ENCODE data around the gene SIT1. TPM values are rescaled to one million over a fixed set of nuclear protein-coding genes. Genes with fewer than 3 reads are reported as not detected.
"Not testable (repeated sequence)": the region's sequence is repeated elsewhere in the genome, so short reads cannot be mapped to it uniquely, and the experiment has no call there.

SIT1 gene
- total RNA-seq, 1 donor from 2014 or later = not detected

DNA sequence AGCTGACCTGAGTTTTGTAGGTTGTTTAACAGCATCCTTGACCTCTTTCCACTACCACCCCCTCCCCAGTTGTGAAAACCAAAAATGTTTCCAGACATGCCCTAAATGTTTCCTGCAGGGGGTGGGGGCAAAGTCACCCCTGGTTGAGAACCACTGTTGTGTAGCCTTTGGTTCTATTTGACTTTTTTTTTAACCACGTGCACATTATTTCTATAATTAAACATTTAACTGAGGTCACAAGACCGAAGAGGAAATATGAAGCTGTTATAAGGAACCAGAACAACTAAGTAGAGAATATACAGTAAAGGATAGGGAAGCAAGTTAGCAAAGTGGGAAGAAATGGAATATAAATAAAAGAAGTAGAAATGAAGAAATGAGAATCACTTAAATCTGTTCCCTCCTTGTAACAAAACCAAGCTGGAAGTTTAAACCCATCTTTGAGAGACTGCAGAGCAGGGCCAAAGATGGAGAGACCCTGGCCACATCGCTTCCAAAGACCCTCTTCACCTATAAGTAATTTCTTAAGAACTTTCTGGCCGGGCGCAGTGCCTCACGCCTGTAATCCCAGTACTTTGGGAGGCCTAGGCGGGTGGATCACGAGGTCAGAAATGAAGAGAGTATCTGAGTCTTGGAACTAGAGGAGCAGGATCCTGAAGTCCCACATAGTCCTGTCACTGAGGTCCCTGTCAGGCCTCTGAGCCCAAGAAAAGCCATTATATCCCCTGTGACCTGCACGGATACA lies 14.4 kb downstream of the SIT1 start:
- DNase-seq = no peak

DNA sequence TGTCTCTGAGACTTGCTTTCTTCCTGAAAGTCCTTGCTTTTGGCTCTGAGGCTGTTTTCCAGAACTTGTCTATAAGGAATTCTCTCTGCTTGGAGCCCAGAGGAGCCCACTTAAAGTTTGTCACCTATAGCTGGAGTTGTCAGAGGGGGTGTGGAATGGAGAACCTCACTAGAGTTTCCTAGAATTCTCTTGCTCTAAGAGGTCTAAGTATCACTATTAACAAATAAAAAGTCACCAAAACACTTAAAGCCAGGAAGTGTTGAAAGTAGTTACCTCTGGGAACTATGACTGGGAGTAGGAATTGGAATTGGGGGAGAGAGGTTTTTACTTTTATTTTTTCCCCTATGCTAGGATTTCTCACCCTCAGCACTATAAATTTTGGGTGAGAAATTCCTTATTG lies 15.0 kb downstream of the SIT1 start:
- DNase-seq = no peak

DNA sequence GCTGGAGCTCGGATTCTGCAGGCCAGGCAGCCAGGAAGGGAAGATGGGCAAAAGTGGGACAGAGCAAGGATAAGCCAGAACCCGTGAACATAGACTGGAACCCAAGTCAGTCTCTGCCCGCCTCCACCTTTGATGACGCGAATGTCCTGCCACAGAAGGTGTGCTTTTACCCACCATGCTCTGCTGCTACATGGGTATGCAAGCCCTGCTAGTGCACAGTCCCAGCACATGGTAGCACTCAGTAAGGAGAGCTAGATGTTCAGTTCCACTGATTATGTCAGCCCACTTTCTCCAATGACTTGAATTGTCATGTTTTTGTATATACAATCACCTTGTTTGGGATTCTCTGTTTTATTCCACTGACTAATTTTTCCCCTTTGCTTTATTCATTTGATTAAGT lies 21.1 kb downstream of the SIT1 start:
- no peak for DNase-seq

DNA sequence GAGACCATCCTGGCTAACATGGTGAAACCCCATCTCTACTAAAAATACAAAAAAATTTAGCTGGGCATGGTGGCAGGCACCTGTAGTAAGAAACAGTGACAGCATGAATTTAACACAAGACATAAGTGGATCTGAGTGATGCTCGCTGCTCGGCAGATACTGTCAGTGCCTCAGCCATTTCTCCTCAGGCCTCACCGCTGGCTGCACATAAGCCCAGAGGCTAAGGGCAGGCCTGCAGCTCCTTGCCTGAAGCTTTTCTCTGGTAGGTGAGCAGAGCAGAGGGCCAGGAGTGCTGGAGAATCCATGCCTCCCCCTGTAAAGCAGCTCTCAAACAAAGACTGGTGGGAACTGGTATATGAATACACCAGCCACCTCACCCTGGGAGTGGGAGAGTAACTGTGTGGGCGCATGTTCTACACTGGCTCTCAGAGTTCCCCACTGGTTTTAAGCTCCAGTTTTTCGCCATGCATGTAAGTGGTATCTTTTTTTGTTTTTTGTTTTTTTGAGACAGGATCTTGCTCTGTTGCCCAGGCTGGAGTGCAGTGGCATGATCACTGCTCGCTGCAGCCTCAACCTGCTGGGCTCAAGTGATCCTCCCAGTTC lies 22.2 kb downstream of the SIT1 start:
- no peak for DNase-seq

DNA sequence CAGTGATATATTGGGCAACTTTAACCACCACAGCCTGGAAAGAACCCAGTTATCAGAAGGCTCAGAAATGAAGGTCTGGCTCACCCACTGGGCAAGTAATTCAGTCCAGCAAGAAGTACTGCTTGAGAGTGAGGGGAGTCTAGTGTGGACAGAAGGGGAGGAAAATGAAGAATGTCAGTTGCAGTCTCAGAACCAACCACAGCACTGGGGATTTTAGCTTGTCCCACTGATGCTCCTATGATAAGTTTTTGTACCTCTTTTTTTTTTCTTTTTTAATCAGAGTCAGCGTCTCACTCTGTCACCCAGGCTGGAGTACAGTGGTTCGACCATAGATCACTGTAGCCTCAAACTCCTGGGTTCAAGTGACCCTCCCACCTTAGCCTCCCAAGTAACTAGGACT lies 23.2 kb downstream of the SIT1 start:
- no peak for DNase-seq

DNA sequence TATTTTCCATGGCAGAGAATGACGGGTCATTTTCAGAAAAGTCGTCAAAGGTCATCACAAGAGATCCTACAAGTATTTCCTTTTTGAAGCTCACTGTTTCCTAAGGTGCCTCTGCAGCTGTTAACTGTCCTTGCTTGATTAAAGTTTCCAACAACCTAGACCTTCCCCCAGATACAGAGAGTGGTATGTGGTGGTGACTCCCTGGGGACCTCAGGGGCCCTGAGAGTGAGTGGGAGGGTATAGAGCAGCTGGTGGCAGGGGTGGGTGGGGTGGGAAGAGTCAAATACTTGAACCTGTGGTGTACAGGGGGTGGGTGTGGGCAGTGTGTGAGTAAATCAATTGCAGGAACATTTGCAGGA lies 31.0 kb downstream of the SIT1 start:
- DNase-seq = no peak

DNA sequence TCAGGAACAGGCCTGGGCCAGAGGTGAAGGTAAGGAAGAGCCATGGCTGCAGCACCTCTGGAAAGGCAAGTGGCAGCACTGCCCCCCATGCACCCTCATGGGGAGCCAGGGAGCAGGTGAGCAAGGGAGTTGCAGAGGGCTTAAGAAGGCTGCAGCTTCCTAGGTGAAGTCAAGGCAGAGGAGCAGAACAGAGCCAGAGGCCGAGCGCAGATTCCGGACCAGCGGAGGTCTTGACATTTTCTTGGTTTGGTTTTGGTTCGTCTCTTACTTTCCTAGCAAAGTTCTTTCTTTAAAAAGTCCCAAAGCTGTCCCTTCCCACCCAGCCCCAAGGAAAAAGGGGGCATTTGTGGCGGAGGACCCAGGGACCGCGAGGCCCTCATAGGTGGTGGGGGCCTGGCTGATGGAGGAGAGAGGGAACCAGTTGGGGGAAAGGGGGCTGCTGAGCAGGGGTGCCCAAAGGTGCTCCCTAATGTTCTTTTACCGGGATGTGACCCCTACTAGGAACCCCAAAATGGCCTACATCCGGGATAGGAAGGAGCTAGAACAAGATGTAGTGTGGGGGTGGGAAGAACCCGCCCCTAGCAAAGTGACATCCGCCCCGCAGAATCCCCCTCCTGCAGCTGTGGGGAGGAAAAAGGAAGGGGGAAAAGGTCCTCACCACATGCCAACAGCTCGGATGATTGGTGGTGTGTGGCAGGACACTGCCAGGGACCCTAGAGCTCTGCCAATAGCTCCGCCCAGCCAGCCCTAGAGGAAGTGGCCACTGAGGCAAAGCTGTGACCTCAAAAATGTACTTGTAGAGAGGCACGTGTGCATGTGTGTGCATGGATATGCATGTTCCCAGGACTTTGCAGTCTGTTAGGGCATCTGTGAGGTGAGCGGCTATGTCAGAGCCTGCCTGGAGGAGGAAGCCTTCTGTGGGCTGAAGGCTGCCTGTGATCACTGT lies 31.6 kb downstream of the SIT1 start:
- DNase-seq = no peak

DNA sequence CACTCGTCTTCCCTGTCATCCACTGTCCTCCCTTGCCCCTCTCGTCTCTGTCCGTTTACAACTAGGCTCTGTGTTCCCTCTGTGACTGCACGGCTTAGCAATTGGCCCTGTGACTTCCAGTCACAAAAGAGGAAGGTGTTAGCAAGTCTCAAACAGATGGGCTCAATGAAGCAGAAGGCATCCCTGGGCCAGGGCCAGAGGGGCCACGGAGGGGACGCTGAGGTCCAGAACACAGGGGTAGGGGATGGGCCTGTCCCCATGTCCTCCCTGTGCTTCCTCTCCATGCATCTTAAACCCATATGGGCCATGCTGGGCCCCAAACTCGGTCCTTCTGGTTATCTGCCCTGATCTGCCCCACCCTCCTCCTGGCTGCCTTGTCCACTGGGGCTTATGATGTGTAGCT lies 32.4 kb downstream of the SIT1 start, which contains the start of gene CD72:
Gene CD72 (minus strand): TSS at position 89 of the 403 bp plus-strand sequence. CDS start 110 bp downstream, outside the sequence.
- no peak for DNase-seq

DNA sequence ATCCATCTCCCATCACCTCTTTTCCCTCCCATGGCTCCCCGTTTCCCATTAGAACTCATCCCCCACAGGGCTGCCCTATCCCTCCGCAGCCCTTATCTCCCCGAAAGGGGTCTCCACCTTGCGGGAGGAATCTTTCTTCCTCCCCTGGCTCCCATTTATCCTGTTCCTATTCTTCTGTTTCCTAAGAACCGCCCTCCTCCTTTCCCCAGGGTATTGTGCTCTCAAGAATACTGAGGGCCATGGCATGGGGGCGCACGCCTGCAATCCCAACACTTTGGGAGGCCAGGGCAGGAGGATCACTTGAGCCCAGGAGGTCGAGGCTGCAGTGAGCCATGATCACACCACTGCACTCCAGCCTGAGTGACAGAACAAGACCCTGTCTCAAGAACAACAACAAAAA lies 33.2 kb downstream of the SIT1 start:
- DNase-seq = no peak

DNA sequence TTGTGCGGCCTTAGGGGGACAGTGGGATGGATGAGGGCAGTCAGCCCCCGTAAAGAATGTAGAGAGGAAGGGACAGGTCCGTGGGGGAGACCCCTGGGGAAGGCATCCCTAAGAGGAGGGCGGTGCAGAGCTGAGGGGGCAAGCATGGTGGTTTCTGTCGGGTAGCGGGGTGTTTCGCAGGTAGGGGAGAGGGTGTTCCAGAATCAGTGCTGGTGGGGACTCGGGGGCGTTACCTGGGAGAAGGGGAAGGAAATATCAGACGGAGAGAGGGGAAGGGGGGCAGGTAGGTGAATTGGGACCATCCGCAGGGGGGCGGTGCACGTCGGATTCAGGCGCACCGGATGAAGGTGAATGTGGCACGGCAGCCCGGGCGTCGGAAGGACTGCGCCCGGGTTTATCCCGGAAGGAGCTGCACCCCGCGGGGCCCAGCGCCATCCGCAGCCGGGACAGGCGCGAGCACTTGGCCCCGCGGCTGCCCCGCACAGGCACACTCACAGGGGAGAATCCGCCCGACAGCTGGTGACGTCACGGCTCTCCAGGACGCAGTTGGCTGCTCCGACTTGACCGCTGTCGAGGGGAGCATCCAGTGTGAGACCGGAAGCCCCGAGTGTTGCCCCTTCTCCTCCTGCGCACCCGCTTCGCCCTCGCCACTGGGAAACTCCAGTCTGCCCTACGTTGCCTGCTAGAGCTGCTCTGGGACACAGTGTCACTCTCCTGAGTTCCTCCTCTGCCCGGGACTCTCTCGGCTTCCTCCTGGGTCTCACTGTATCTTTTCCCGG lies 33.9 kb downstream of the SIT1 start:
- DNase-seq = no peak

DNA sequence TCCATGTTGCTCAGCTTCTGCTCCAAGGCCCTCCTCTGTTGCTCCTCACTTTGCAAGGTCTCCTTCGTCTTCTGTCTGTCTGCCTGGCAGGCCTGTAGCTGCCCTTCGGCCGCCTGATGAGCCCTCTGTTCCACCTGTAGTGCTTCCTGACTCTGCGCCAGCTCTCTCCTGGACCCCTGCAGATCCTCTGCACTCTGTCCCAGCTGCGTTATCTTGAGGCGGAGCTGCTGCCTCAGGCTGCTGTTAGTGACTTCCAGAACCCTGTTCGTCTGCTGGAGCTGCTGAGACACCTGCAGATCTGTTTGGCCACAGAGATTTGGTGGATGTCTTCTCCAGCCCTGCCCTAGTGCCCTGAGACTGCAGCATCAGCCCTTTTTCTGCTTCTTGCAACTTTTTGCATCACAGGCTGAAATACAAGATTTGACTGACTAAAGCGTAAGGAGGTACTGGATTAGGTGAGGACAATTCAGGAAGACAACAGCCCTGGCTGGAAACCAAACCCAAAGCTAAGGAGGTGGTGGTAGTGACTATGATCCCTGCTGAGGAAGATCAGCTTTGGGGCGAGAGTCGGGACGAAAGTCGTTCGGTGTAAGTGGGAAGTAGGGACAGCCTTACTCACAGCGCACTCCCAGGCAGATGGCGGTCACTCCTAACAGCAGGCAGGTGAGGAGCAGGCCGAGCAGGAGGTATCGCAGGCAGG lies 34.6 kb downstream of the SIT1 start:
- DNase-seq = no peak

DNA sequence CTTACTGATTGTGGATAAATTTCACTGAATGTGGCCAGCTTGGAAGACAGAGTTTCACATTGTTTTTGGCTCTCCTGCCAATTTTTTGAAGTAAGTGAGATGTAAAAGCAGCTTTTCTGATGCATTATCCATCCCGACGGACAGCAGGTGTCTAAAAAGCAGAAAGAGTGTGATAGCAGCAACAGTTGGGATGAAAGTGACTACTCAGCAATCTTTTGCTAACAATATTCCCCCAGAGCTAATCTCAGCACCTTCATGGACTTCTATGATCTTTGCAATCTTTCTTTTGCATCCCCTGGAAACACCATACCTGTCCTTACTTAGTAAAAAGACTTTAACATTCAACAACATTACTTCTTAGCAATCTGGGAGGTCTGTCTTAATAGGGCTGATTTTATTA lies 37.9 kb downstream of the SIT1 start:
- DNase-seq = no peak

DNA sequence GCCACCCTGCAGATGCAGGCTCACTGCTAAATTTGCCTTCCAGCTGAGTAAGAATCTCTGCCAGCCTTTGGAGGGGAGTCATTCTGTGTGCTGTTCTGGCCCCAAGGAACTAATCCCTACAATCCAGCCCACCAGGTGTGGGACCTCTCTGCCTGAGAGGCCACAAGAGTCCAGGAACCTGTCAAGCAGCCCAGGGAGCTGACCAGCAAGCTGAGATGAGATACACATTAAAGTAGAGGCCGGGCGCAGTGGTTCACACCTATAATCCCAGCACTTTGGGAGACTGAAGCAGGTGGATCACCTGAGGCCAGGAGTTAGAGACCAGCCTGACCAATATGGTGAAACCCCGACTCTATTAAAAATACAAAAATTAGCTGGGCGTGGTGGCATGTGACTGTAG lies 38.7 kb downstream of the SIT1 start:
- not testable (repeated sequence) for DNase-seq

DNA sequence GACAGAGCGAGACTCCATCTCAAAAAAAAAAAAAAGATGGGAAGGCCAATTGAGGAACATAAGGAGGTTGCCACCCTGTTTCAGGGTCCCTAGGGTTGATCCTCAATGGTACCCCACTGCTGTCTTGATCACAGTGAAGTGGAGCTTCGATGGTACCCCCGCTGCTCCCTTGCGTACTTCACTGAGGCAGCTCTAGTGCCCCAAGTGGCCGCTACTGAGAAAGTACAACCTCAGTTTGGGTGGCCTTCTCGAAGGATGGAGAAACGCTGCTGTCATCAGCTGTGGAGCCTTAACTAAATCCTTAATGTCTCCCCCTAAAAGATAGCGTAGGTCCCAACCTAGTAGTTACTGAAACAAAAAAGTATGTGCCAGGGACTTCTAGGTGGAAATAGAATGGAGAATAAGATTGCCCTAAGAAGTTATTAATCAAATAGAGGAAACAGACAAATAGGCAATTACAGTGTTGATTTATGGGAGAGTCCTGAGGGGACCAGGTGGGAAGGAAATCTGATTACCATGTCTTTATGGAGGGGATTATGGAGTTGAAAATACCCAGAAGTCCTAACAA lies 39.4 kb downstream of the SIT1 start:
- DNase-seq = no peak

DNA sequence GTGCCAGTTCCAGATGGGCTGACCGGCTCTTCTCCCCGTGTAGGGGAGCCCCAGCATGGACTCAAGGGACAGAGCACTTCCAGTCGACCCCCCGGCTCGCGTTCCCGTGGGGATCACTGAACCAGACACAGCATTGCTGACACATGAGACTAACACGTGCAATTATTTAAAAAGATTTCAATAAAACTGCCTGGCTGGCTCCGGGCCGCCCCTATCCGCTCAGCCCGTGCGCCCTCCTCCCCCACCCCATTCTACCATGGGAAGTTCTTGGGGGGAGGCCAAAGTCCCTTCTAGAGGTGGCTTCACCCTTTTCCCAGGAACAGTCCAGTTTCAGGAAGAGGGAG lies 40.9 kb downstream of the SIT1 start:
- DNase-seq = no peak

DNA sequence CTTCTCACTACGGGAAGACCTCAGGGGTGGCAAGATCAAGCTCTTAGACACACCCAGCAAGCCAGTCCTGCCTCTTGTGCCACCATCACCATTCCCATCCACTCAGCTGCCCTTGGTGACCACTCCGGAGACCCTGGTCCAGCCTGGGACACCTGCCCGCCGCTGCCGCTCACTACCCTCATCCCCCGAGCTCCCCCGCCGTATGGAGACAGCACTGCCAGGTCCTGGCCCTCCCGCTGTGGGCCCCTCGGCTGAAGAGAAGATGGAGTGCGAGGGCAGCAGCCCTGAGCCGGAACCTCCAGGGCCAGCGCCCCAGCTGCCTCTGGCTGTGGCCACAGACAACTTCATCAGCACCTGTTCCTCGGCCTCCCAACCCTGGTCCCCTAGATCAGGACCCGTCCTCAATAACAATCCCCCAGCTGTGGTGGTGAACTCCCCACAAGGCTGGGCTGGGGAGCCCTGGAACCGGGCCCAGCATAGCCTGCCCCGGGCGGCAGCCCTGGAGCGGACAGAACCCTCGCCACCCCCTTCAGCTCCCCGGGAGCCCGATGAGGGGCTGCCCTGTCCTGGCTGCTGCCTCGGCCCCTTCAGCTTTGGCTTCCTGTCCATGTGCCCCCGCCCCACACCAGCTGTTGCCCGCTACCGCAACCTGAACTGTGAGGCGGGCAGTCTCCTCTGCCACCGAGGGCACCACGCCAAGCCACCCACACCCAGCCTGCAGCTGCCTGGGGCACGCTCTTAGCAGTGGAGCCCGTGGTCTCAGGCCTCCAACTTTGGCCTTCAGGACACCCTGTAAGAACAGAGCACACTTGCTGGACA lies 41.5 kb downstream of the SIT1 start:
- no peak for DNase-seq

DNA sequence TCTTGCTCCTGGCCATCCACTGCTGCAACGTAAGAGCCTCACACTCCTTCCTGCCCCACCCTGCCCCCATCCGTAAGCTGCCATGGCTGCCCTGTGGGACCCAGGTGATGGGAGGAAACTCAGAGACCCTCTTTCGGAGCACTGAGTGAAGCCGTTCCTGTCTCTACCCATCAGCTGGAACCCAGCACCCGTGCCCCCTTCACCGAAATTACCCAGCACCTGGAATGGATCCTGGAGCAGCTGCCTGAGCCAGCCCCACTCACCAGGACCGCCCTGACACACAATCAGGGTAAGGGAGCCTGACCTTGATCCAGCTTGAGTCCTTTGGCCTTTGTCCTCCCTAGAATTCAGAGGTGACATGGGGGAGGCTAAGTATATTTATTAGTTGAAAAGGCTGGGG lies 42.5 kb downstream of the SIT1 start:
- DNase-seq = no peak

DNA sequence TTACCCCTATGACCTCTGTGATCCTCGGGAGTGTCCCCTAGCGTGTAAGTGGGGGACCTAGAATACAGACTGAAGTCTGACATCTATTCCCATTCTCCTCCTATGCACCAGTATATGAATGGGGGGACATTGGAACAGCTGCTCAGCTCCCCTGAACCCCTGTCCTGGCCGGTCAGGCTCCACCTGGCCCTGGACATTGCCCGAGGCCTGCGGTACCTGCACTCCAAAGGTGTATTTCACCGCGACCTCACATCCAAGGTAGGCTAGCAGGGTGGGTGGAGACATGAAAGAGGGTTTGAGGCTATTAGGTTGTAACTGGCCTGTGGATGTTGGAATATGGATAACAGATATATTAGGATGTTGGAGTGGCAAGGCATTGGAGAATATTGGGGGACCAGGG lies 44.0 kb downstream of the SIT1 start:
- DNase-seq = no peak

DNA sequence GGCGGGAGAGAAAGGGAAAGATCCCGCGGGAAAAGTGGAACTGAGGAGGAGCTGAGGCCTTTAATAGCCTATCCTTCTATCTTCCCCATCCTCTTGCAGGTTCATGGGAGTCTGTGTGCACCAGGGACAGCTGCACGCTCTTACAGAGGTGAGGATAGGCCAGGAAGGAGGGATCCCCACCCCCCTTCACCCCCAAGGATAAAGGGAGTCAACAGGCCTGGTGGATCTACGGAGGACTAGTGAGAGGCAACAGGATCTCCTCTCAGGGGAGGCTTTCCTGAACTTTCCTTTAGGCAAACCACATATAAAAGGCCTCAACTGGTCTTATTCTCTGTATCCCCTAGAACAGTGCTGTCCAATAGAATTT lies 44.6 kb downstream of the SIT1 start:
- no peak for DNase-seq

DNA sequence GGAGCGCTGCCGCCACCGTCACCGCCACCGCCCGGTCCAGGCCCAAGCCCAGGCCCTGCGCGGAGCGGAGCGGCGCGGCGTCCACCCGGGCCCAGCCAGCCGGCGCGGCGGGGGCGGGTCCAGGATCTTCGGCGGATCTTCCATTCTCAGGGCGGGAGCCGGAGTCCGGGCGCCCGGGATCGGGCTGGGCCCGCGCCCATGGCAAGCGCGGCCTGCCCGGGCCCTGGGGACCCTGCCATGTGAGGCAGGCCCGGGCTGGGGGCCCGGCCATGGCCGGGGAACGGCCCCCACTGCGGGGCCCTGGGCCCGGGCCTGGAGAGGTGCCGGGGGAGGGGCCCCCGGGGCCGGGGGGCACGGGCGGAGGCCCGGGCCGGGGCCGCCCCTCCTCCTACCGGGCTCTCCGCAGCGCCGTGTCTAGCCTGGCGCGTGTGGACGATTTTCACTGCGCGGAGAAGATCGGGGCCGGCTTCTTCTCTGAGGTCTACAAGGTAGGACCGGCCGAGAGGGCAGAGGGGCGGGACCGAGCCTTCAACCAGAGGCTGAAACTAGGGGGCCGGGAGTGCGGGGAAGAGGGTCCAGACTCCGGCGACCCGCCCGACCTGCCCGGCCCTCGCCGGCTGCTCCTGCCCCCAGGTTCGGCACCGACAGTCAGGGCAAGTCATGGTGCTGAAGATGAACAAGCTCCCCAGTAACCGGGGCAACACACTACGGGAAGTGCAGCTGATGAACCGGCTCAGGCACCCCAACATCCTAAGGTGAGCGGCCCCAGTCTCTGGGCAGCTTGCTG lies 45.2 kb downstream of the SIT1 start:
- no peak for DNase-seq
